Astrocyte (in vitro differentiated cells and primary cell): ENCODE measurements around the gene CD177.

ENCODE experiments used
- EZH2 ChIP-seq: IDR thresholded peaks from 2 replicates; pipeline ENCODE4 v1.6.1; 2012; ENCODE audit warnings: mild to moderate bottlenecking, low read length, inconsistent platforms; ENCODE audit not compliant: insufficient read depth
- TF ChIP-seq, protein P1 (sequence below): IDR thresholded peaks from 2 replicates; pipeline ENCODE4 v1.5.1; 2011; ENCODE audit warnings: low read depth, mild to moderate bottlenecking, inconsistent platforms, low read length, moderate library complexity; ENCODE audit not compliant: insufficient read depth

DNA sequence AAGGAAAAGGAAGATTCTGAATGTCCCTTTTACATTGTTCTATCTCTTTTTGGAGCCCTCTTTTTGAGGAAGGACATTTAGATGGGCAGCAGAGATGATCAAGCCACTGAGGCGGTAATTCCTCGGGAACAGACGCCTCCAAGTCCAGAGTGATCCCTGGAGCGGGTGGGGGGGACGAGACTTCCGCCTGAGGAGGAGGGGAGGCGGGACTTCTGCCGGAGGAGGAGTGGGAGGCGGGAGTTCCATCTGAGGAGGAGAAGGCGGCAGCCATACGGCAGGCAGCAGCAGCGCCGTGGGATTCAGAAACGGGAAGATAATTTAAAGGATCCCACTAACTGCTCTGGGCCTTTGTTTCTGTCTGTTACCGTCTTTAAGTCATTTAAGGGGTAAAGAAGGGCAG, 37.6 kb upstream of the CD177 start:
- TF ChIP-seq EZH2, result no peak
- TF ChIP-seq, protein P1, sequence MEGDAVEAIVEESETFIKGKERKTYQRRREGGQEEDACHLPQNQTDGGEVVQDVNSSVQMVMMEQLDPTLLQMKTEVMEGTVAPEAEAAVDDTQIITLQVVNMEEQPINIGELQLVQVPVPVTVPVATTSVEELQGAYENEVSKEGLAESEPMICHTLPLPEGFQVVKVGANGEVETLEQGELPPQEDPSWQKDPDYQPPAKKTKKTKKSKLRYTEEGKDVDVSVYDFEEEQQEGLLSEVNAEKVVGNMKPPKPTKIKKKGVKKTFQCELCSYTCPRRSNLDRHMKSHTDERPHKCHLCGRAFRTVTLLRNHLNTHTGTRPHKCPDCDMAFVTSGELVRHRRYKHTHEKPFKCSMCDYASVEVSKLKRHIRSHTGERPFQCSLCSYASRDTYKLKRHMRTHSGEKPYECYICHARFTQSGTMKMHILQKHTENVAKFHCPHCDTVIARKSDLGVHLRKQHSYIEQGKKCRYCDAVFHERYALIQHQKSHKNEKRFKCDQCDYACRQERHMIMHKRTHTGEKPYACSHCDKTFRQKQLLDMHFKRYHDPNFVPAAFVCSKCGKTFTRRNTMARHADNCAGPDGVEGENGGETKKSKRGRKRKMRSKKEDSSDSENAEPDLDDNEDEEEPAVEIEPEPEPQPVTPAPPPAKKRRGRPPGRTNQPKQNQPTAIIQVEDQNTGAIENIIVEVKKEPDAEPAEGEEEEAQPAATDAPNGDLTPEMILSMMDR, result no peak
